HG02642 (cell line): ENCODE measurements around the gene TNNC1.

Experiments used
- ATAC-seq: cut with Tn5 transposase; IDR thresholded peaks from one replicate; pipeline ENCODE4 v1.9.1; 2021; ENCODE audit warnings: mild to moderate bottlenecking; ENCODE audit not compliant: unreplicated experiment, poor library complexity

The TNNC1 gene

DNA sequence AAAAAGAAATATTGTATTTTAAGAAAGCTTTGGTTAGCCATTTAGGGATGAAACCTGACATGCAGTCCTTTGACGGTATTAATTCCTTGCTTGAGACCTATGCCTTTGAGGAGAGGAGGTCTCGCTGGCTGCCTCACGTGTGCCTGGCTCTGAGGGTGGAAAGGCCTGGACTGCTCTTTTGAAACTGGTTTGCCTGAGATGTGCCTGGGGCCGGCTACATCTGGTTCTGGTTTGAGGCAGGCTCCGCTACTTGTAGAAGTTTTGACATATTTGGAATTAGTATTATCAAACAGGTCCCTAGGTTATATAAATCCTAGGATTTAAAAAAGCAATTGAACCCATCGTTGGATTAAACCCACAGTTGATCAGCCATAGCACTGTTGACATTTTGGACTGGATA lies 8.0 kb upstream of the TNNC1 start:
- no peak for ATAC-seq

DNA sequence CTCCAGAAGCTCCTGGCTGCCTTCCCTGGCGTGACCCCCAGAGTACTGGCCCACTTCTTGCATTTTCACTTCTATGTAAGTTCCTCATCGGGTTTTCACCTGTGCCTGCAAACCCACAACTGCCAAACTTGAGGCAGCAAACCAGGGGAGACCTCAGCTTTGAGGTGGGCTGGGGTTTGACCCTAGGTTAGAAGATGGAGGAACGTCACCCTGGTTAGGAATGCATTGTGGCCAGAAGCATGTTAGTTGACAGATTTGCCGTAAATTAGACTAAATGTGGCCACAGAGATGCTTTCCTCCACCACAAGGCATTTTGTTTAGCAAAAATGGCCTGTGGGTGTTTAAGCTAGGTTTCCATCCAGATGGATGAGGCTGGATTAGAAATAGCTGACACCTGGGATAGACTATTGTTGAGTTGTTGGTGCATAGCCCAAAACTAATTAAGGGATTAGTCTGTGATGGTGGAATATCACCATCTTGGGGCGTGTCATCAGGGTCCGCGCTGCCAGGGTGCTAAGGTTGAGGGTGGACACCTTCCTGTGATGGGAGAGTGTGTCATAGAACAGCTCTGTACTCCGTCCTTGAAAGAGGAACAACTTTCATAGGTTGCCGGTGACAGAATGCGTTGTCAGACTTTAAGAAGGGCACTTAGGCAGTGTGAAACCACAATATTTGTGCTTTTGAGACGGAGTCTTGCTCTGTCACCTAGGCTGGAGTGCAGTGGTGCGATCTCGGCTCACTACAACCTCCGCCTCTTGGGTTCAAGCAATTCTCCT lies 5.1 kb upstream of the TNNC1 start:
- ATAC-seq = no peak

DNA sequence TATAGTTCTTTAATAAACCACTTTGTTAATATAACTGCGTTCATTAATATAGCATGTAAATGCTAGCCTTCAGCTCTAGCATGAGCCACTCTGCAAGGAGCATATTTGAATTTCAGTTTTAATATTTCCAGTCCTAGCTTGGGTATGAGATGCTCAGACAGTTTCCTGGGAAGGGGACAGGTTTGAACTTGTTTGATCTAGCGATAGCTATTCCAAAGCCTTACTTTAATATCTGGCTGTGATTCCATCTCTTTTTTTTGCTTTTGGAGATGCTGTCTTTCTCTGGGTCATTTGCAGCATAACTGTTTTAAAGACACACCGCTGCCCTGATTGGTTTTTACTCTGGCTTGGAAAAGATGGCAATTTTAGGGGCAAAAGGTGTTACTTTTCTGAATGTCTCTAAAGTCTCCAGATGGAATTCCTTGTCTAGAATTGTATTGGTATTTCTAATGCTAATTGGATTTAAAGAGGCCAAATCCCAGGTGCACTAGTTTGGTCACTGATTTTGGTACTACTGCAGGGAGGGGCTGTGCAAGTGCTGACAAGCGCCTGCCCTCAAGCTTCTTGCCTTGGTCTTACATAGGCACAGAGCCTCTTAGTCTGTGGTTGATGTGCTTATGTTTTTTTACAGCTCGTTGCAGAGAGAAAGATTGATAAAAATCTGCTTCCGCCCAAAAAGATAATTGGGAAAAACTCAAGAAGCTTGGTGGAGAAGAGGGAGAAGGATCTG lies 4.4 kb upstream of the TNNC1 start:
- ATAC-seq = no peak

DNA sequence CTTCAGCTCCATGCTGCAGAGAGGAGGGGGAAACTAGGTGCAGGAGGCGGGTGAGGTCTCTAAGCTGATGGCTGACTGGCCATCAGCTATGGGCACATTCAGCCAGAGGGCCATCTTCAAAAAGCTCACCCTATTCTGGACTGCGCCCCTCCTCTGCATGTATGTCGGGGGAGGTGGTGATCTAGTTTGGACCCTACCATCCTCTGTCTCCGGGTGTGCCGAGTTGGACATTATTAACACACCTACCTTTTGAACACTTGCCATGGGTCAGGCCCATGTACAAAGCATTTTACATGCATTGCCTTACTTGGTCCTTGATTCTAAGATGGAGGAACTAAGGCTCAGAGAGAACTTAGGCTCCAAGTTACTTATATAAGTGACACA lies 3.0 kb upstream of the TNNC1 start:
- ATAC-seq = no peak

DNA sequence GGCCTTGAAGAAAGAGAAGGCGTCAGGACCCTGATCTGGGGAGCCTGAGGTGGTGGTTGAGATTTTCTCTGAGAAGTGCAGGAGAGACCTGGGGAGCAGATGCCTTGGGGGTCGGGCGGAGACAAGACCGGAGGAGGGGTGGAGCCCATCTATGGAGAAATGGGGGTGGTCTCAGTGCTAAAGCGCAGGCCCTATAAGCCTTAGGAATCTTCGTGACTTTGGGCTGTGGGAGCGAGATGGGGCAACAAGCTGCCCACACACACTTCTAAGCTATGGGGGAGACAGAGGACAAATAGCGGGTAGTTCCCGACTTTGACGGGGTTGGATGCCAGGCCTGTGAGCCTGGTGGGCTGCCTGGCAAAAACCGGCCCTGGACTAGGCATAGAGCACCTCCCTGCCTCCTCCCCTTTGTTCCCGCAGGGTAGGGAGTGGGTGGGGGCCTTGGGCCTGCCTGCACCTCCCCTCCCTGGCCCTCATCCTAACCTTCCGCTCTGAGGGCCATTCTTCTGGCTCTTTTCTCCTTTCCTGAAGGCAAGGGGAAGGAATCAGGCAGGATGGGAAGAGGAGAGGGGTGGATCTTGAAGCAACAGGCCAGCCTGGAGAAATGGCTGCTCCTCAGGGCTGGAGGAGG lies 2.4 kb upstream of the TNNC1 start:
- no peak for ATAC-seq

DNA sequence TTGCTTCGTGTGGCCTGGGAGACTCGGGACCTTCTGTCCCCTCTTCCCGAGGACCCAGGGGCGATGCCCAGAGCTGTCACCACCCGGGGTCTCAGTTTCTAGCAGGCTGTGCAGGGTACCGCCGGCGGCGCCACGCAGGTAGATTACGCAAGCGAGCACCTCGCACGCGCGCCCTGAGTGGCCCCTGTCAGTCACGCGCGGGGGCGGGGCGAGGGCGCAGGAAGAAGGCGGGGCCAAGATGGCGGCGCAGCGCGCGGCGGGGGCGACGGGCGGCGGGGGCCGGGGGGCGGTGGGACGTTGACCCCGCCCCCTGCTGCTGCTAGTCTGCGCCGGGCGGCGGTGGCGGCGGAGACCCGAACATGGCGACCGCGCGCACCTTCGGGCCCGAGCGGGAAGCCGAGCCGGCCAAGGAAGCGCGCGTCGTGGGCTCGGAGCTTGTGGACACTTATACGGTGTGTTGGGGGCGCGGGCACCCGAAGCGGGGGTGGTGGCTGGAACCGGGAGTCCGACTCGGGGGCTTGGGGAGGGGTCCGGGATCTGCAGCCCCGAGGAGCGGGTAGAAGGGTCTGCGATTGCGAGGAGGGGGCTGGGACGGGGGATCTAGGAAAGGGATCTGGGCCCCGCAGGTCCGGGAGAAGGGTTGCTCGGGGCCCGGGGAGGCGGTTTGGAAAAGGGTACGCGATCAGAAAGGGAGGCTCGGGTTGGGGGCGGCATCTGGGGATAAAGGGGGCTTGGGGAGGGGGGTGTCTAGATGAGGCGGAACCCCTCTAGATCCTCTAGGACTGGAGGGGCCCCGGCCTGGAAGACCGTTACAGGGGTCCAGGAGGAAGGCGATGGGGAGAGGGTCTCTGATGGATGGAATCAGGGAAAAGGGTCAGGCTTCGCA lies 1.7 kb upstream of the TNNC1 start, which contains the start of gene NISCH:
Gene NISCH (plus strand): TSS at position 322 of the 886 bp plus-strand sequence. CDS start 38 bp downstream, at position 360.
- ATAC-seq = peak; percentile 87

DNA sequence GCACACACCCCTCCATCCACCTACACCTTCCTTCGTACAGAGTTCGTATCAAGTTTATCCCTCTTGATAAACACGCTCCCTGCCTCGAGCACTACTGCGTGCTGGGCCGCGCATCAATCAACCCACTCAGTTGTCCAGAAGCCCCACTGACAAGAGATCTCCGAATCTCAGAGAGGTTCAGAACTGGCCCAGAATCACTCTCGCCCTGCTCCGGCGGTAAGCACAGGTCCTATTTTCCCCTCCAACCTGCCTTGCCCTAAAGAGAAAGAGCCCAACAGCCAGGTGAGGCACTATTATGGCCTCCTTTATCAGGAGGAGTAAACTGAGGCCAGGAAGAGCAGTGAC lies 1.1 kb upstream of the TNNC1 start:
- no peak for ATAC-seq

DNA sequence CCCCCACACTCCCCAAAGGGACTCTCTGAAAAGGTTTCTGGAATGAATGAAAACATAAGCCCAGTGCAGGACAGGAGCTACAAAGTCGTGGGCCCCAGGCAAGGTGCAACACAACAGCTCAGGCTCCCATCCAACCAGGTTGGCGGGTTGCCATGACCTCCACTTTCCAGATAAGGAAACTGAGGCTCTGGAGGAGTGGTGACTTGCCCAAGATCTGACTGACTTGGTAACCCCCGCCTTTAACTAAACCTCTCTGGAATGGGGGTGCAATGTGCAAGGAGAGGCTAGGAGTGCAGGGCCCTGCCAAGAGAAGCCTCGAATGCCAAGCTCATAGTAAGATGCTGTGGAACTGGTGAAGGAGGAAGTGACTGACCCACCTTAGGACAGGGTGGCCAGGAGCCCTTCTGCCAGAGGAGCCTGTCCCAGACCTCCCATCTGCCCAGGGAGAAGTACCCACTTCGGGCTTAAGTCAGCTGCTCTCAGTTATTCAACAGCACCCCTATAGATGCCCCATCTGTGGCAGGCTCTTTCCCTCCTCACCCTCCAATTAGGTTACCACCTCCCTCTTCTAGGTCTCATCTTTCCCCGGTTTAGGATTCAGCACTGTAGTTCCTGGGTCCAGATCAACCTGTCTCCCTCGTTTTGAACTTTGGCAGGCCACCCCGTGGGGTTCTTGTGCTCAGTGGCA lies 553 bp upstream of the TNNC1 start:
- ATAC-seq = no peak

DNA sequence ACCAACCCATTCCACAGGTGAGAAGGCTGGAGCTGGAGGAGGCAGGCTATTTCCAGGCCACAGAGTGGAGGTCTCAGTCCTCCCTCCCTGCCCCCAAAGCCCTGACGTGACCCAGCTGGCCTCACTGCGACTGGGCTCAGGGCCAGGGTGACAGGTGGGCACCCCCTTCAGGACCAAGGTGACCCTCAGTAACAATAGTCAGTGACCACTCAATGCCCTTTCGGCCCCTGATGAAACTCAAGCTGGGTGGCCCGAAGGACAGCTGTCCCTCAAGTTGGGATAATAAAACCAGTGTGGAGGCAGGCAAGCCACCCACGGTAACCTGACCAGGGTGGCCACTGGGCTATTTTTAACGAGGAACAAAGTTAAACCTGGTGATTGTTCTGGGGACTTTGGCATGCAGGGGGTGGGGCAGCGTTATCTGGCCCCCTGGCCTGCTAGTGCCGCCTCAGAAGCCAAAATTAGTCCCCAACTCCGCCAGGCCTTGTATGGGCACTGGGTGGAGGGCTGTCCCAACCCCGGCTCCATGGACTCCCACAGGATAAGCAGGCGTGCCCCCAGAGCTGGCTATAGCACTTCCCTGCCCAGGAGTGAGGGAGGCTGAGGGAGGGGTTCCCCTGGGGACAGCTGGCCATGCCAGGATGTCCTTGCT lies 1.1 kb downstream of the TNNC1 start:
- ATAC-seq = no peak

DNA sequence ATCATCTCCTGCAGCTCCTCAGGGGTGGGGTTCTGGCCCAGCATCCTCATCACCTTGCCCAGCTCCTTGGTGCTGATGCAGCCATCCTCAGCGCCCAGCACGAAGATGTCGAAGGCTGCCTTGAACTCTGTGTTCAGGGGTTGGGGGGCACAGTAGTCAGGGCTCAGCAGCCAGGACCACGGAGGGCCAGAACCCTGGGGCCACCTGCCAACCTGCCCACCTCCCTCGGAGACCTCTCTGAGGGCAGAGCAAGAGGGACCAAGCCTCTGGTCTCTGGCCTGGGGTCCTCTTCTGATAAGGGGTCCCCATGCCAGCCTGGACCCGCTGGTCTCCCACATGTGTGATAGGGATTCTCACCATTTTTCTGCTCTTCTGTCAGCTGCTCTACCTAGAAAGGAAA lies 1.7 kb downstream of the TNNC1 start:
- no peak for ATAC-seq

DNA sequence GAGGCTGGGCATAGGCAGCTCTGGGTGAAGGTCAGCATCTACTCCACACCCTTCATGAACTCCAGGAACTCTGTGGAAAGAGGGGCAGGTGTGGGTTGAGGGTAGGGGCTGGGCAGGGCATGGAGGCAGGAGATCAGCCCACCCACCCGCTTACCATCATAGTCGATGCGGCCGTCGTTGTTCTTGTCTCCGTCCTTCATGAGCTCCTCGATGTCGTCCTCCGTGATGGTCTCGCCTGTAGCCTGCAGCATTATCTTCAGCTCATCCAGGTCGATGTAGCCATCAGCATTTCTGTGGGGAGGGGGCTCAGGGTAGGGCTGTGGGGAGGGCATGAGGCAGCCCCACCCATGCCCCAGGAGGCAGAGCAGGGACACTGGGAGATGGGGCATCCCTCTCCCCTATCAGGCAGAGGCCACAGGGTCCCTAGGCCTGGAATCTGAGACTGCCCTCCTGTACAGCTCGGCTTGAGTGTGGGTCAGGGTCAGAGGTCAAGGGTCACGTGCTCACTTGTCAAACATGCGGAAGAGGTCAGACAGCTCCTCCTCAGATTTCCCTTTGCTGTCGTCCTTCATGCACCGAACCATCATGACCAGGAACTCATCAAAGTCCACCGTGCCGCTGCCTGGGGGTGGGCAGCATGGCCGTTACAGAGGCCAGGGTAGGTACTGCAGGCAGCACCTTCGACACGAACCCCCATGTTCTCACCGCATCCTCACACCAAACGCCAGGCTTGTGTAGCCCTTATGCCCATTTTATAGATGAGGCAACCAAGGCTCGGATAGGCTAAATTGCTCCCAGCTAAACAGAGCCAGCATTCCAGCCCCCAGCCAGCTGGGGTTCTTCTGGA lies 2.4 kb downstream of the TNNC1 start:
- ATAC-seq = no peak

DNA sequence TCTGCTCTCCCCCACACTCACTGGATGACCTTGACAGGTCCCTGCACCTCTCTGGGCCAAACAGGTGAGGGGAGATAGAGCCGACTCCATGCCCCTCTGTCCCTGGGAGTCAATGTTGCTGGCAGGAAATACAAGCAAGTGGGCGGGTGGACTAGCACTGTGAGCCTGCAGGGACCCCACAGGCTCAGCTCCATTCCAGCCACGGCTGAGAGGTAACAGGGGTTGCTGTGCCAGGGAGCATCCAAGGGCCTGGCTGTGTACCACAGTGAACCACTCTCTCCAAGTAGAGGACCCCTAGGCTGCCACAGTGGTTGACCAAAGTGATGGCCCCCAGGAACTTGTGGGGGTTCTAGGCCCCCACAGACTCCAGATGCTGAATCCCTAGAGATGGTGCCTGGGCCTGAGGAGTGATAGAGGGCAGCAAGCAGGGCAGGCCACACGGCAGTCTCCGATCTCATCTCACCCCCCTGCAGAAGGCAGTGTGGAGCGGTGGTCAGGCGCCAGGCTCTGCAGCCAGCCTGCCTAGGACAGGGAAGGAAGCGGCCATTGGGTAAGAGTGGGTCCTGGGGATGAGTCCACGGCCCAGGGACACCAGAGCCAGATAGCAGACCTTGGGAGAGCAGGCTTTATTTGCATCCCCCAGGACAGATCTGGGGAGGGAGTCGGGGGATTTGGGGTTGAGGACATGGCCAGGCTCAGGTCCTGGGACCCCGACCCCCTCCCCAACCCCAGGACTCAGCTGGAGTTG lies 3.2 kb downstream of the TNNC1 start:
- no peak for ATAC-seq

DNA sequence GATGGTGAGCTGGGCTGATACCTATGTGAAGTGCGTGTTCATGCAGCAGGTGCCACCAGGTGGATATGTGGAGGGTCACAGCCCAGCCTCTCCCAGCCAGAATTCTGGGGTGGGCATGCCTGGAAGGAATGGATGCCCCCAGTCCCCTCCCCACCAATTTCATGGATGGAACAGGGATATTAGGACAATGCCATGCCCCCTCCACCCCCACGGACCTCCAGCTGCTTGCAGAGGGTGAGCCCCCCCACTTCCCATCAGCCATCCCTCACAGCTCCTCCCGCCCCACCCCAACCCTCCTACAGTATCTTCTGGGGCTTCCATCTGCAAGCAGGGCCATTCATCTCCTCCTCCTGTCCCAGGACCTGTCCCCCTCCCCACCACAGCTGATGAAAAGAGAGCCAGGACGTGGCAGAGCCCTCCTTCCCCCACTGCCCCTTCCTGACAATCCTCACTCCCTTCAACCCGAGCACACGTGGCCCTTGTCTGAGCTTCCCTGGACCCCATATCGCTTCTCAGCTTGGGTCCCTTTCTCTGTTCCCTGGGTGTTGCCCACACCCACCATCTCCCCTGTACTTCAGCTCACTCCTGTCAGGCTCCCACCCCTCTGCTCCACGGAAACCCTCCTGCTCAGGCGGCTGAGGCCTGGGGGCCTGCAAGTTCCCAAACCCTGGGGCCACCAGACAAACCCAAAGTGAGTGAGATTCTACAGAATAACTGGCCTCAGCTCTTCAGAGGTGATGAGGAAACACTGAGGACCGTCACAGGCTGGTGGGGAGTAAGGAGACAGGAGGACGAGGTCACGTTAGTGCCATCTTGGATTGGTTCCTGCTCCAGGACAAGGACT lies 6.1 kb downstream of the TNNC1 start:
- no peak for ATAC-seq

DNA sequence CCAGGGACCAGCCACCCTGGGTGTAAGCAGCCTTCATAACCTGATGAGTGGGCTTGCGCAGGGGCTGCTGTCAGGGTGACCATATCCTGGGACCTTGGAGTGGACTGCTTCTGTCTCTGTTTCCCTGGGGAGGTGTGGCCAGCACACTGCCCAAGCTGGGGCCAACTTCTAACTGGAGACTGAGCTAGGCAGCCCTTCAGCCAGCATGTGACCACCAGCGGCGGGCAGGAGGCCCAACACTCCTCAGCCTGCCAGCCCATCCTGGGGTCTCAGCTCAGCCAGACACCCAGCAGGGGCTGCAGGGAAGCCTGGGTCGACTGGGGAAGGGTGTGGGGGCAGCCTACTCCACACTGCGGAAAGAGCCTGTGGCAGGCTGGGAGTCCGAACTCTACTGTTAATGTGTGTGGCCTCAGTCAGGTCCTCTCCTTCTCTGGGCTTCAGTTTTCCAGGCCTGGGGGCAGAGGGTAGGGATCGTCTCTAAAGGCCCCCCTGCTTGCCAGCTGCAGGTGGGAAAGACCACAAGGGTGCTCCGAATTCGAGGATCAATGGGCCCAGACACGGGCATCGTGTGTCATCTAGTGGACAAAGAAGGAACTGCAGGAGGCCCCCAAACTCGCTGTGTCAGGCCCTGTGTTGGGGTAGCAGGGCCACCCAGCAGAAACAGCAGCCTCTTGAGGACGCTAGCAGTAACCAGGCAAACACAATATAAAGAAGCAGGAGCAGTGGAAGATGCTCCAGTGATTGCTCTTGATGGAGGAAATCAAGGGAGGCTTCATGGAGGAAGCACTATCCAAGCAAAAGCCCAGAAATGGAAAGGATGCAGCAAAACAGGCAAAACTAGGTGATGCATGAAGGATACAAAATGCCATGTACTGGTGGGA lies 7.0 kb downstream of the TNNC1 start:
- ATAC-seq = no peak

DNA sequence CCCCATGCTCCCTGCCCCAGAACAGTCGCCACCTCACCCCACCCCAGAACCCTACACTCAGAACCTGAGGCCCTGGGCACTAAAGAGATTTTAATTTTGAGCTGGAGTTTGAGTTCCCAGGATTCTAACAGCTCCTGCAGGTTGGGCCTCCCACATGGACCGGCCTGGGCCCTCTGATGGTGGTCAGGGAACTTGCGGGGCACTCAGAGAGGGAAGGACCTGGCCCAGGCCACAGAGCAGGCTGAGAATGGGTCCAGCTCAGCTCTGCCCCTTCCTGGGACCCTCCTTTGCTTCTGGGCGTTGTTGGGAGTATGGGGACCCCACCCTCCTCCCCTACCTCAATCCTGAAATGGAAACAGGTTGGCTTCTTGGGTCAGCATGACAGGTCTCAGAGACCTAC lies 7.8 kb downstream of the TNNC1 start:
- ATAC-seq = no peak
